Neural progenitor cell (in vitro differentiated cells): ENCODE results near the gene FUT7.

Source experiments
- EZH2 ChIP-seq: fragments of 200-600 bp; sonication (generic); IDR thresholded peaks from 2 replicates; pipeline ENCODE4 v1.6.1; 2017; ENCODE audit warnings: antibody characterized with exemption, mild to moderate bottlenecking, moderate library complexity
- EZH2phosphoT487 ChIP-seq: fragments of 200-600 bp; sonication (generic); IDR thresholded peaks from 2 replicates; pipeline ENCODE4 v1.6.1; 2017; ENCODE audit warnings: antibody characterized with exemption
- TF ChIP-seq, protein P1 (sequence below): fragments of 200-600 bp; sonication (generic); IDR thresholded peaks from 2 replicates; pipeline ENCODE4 v1.5.1; 2017; ENCODE audit warnings: antibody characterized with exemption, mild to moderate bottlenecking

GRCh38 chr9:137037483-137037882 lies 5.6 kb upstream of the FUT7 start:
- no peak for TF ChIP-seq EZH2phosphoT487
- TF ChIP-seq, protein P1, sequence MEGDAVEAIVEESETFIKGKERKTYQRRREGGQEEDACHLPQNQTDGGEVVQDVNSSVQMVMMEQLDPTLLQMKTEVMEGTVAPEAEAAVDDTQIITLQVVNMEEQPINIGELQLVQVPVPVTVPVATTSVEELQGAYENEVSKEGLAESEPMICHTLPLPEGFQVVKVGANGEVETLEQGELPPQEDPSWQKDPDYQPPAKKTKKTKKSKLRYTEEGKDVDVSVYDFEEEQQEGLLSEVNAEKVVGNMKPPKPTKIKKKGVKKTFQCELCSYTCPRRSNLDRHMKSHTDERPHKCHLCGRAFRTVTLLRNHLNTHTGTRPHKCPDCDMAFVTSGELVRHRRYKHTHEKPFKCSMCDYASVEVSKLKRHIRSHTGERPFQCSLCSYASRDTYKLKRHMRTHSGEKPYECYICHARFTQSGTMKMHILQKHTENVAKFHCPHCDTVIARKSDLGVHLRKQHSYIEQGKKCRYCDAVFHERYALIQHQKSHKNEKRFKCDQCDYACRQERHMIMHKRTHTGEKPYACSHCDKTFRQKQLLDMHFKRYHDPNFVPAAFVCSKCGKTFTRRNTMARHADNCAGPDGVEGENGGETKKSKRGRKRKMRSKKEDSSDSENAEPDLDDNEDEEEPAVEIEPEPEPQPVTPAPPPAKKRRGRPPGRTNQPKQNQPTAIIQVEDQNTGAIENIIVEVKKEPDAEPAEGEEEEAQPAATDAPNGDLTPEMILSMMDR: no peak
- TF ChIP-seq EZH2: no peak
